H9 (cell line): Measurements from ENCODE around the gene SLC6A3. TPM values are rescaled to one million over a fixed set of nuclear protein-coding genes. Genes with fewer than 3 reads are reported as not detected.

Source experiments
- DNase-seq: peaks from one replicate; pipeline ENCODE4 v3.0.0-alpha.2; 2017
- H2AFZ ChIP-seq: one replicate; pipeline ENCODE4 v1.6.1; 2013; ENCODE audit warnings: mild to moderate bottlenecking, low read length, control low read depth, moderate library complexity
- H2AK5ac ChIP-seq: 2 replicates; pipeline ENCODE4 v1.6.1; 2013; ENCODE audit warnings: low read length, control low read depth, mixed read lengths; ENCODE audit not compliant: insufficient read length
- H2BK120ac ChIP-seq: one replicate; pipeline ENCODE4 v1.6.1; 2013; ENCODE audit warnings: low read depth, mild to moderate bottlenecking, low read length, control low read depth, inconsistent platforms; ENCODE audit not compliant: poor library complexity, severe bottlenecking
- H2BK12ac ChIP-seq: 2 replicates; pipeline ENCODE4 v1.6.1; 2013; ENCODE audit warnings: low read length, control low read depth, mixed read lengths, low read depth; ENCODE audit not compliant: insufficient read length
- H2BK15ac ChIP-seq: 2 replicates; pipeline ENCODE4 v1.6.1; 2013; ENCODE audit warnings: low read depth, low read length, control low read depth
- H2BK20ac ChIP-seq: one replicate; pipeline ENCODE4 v1.6.1; 2013; ENCODE audit warnings: low read depth, mild to moderate bottlenecking, low read length, control low read depth, inconsistent platforms; ENCODE audit not compliant: poor library complexity, severe bottlenecking
- H2BK5ac ChIP-seq: 2 replicates; pipeline ENCODE4 v1.6.1; 2013; ENCODE audit warnings: low read length, control low read depth, mixed read lengths; ENCODE audit not compliant: insufficient read length
- H3K14ac ChIP-seq: 2 replicates; pipeline ENCODE4 v1.6.1; 2013; ENCODE audit warnings: low read length, control low read depth; ENCODE audit not compliant: insufficient read depth
- H3K18ac ChIP-seq: 2 replicates; pipeline ENCODE4 v1.6.1; 2013; ENCODE audit warnings: low read depth, mild to moderate bottlenecking, mixed read lengths, low read length, control low read depth; ENCODE audit not compliant: insufficient read length
- H3K23ac ChIP-seq: 2 replicates; pipeline ENCODE4 v1.6.1; 2013; ENCODE audit warnings: low read length, control low read depth, mixed read lengths, low read depth; ENCODE audit not compliant: insufficient read length
- H3K23me2 ChIP-seq: 2 replicates; pipeline ENCODE4 v1.6.1; 2013; ENCODE audit warnings: low read depth, mild to moderate bottlenecking, mixed read lengths, low read length, control low read depth; ENCODE audit not compliant: insufficient read length, poor library complexity, severe bottlenecking
- H3K27ac ChIP-seq: 2 replicates; pipeline ENCODE4 v1.5.1; 2013; ENCODE audit warnings: low read length, control low read depth, mixed read lengths, low read depth; ENCODE audit not compliant: insufficient read length
- H3K27me3 ChIP-seq: 2 replicates; pipeline ENCODE4 v1.6.1; 2013; ENCODE audit warnings: low read length, control low read depth, inconsistent platforms; ENCODE audit not compliant: insufficient read depth
- H3K4ac ChIP-seq: 2 replicates; pipeline ENCODE4 v1.6.1; 2013; ENCODE audit warnings: low read depth, mild to moderate bottlenecking, control low read depth, inconsistent platforms, low read length, moderate library complexity
- H3K4me1 ChIP-seq: 2 replicates; pipeline ENCODE4 v1.6.1; 2013; ENCODE audit warnings: low read length, control low read depth, inconsistent platforms; ENCODE audit not compliant: insufficient read depth
- H3K4me2 ChIP-seq: 2 replicates; pipeline ENCODE4 v1.6.1; 2013; ENCODE audit warnings: low read length, control low read depth, mixed read lengths; ENCODE audit not compliant: insufficient read length, insufficient read depth
- H3K56ac ChIP-seq: 2 replicates; pipeline ENCODE4 v1.6.1; 2013; ENCODE audit warnings: low read depth, mild to moderate bottlenecking, mixed read lengths, low read length, control low read depth; ENCODE audit not compliant: insufficient read length
- H3K79me1 ChIP-seq: 2 replicates; pipeline ENCODE4 v1.6.1; 2013; ENCODE audit warnings: low read depth, mild to moderate bottlenecking, moderate library complexity, low read length, control low read depth, inconsistent platforms; ENCODE audit not compliant: insufficient read depth, poor library complexity, severe bottlenecking
- H3K79me2 ChIP-seq: 2 replicates; pipeline ENCODE4 v1.6.1; 2013; ENCODE audit warnings: low read length, control low read depth, inconsistent platforms; ENCODE audit not compliant: insufficient read depth
- H3K9ac ChIP-seq: 2 replicates; pipeline ENCODE4 v1.6.1; 2013; ENCODE audit warnings: low read length, control low read depth, mixed read lengths; ENCODE audit not compliant: insufficient read length; ENCODE audit errors: extremely low read depth
- H3K9me3 ChIP-seq: one replicate; pipeline ENCODE4 v1.6.1; 2013; ENCODE audit warnings: low read depth, low read length, inconsistent platforms; ENCODE audit not compliant: control insufficient read depth
- H3T11ph ChIP-seq: one replicate; pipeline ENCODE4 v1.6.1; 2013; ENCODE audit warnings: mild to moderate bottlenecking, low read length, control low read depth, inconsistent platforms
- H4K20me1 ChIP-seq: one replicate; pipeline ENCODE4 v1.6.1; 2013; ENCODE audit not compliant: control insufficient read depth, insufficient read length, insufficient read depth
- H4K5ac ChIP-seq: 2 replicates; pipeline ENCODE4 v1.6.1; 2013; ENCODE audit warnings: low read depth, mild to moderate bottlenecking, mixed read lengths, low read length, control low read depth; ENCODE audit not compliant: insufficient read length
- H4K8ac ChIP-seq: replicated peaks from 2 replicates; pipeline ENCODE4 v1.6.1; 2013; ENCODE audit warnings: low read length, control low read depth, mixed read lengths, low read depth; ENCODE audit not compliant: insufficient read length
- H4K91ac ChIP-seq: 2 replicates; pipeline ENCODE4 v1.6.1; 2013; ENCODE audit warnings: low read depth, mild to moderate bottlenecking, moderate library complexity, mixed read lengths, low read length, control low read depth; ENCODE audit not compliant: insufficient read length
- H3K27ac Mint-ChIP-seq, 3 experiments: 2 replicates in 2 of 3; 3 replicates in 1 of 3; pipeline ENCODE4 v1.8.0; 2020 to 2021; ENCODE audit warnings: mixed read lengths in 3 of 3, mild to moderate bottlenecking in 1 of 3, moderate library complexity in 1 of 3
- H3K27me3 Mint-ChIP-seq: 2 replicates; pipeline ENCODE4 v1.8.0; 2021; ENCODE audit warnings: low read depth, mild to moderate bottlenecking, moderate library complexity, mixed read lengths
- H3K36me3 Mint-ChIP-seq, 3 experiments: 2 replicates in 2 of 3; 3 replicates in 1 of 3; pipeline ENCODE4 v1.8.0; 2020 to 2021; ENCODE audit warnings: low read depth in 3 of 3, mixed read lengths in 3 of 3; ENCODE audit not compliant: insufficient read depth in 1 of 3
- H3K4me1 Mint-ChIP-seq, 2 experiments: 2 replicates each; pipeline ENCODE4 v1.8.0; 2020; ENCODE audit warnings: mixed read lengths in 2 of 2
- H3K4me3 Mint-ChIP-seq, 2 experiments: 2 replicates in 1 of 2; 3 replicates in 1 of 2; pipeline ENCODE4 v1.8.0; 2020 to 2021; ENCODE audit warnings: mild to moderate bottlenecking in 2 of 2, mixed read lengths in 2 of 2, moderate library complexity in 1 of 2
- H3K9me3 Mint-ChIP-seq, 2 experiments: 2 replicates in 1 of 2; 3 replicates in 1 of 2; pipeline ENCODE4 v1.8.0; 2020; ENCODE audit warnings: mild to moderate bottlenecking in 2 of 2, mixed read lengths in 2 of 2, moderate library complexity in 1 of 2
- CTCF ChIP-seq: fragments of 200-600 bp; sonication (generic); conservative IDR thresholded peaks from 3 replicates; pipeline ENCODE4 v1.8.0; 2021; ENCODE audit warnings: antibody characterized with exemption, mild to moderate bottlenecking
- WGBS: extraction: QIAGEN DNeasy Blood & Tissue Kit; methylation state at CpG from one replicate; pipeline ENCODE4 v1.1.7; 2013; ENCODE audit warnings: missing lambda C conversion rate, low lambda C conversion rate, mixed read lengths; ENCODE audit not compliant: insufficient read length; ENCODE audit errors: extremely low coverage; 5-methylcytosine and 5-hydroxymethylcytosine counted together
- total RNA-seq: library from RNA; stranded (reverse); gene quantifications from 2 replicates; pipeline ENCODE4 v1.2.1, GENCODE V29; 2021

Gene SLC6A3
- total RNA-seq, 1 experiment from 2014 or later = 0.61 TPM

DNA sequence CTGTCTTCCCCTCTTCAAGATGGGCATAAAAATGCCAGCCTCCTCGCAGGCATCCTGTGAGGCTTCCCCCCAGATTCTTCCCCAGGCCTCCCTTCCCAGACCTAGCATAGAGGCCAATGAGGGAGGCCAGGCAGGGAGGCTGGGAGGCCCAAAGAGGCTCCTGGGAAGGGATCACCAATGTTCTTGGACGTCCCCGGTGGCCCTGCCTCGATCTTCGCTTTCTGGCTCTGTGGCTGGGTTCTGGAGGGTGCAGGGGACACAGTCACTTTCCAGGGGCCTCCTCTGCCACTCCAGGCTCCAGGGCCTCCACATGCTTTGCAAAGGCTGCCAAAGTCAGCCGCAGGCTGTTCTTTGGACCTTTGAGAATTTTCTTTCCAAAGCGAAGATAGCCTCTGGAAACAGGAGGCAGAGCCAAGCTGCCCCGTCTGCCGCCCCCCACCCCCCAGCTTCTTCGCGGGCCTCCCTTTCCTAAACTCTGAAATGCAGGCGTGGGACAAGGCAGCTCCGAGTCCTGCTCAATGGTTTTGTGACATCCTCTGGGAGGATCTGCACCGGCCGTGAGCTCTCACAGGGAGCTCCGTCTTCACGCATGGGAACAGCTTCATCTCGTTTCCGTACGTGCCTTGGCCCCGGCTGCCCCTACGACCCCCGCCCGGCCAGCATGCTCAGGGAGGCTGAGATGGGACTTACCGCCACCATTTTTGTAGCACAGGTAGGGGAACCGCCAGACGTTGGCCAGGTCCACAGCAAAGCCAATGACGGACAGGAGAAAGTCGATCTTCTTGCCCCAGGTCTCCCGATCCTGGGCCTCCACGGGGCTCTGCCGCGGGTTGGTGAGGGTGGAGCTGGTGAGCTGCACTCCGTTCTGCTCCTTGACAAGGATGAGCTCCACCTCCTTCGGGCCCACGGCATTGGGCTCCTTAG lies 2.8 kb downstream of the SLC6A3 start:
- Mint-ChIP-seq H3K27ac (no peak overlapping the region), H3K4me3 (no peak overlapping the region), H3K27me3 (peaks cover 92% of the 10 kb centered on the region), H3K36me3 (no peaks in the 10 kb centered on the region; a peak in 2 of 7 replicates), H3K4me1 (peaks cover 6% of the 10 kb centered on the region in 2 experiments), H3K9me3 (peaks cover 3 to 4% of the 10 kb centered on the region in 2 experiments; a peak in 4 of 5 replicates)
- no peak overlapping the region for H3K4ac ChIP-seq
- no peaks in the 10 kb centered on the region for H3K79me1 ChIP-seq
- H3K27ac ChIP-seq = no peak overlapping the region
- no peak overlapping the region for H2BK15ac ChIP-seq
- no peak overlapping the region for H4K8ac ChIP-seq
- H3K23me2 ChIP-seq = peaks cover 12% of the 10 kb centered on the region
- H3K18ac ChIP-seq = no peak overlapping the region
- H3K4me1 ChIP-seq = no peaks in the 10 kb centered on the region
- no peak for TF ChIP-seq CTCF
- no peak overlapping the region; the same call in 1 of the 2 replicates for H3K14ac ChIP-seq
- H4K5ac ChIP-seq = no peak overlapping the region
- peaks cover 36% of the 10 kb centered on the region for H3K27me3 ChIP-seq
- no peak overlapping the region for H3K56ac ChIP-seq
- no peak overlapping the region for H2BK12ac ChIP-seq
- no peak overlapping the region for H2AK5ac ChIP-seq
- no peak overlapping the region for H2BK5ac ChIP-seq
- H3K23ac ChIP-seq = no peak overlapping the region
- no peak overlapping the region for H3K9ac ChIP-seq
- no peak overlapping the region for H2BK20ac ChIP-seq
- no peak overlapping the region for H2BK120ac ChIP-seq
- no CpG with 5 or more reads among the region's 36 CpGs for WGBS
- no peak overlapping the region for H3K4me2 ChIP-seq
- H3T11ph ChIP-seq = no peak overlapping the region
- H4K20me1 ChIP-seq = no peaks in the 10 kb centered on the region
- no peaks in the 10 kb centered on the region for H3K79me2 ChIP-seq
- no peak overlapping the region for H2AFZ ChIP-seq
- H4K91ac ChIP-seq = no peak overlapping the region
- no peak for DNase-seq
- H3K9me3 ChIP-seq = no peaks in the 10 kb centered on the region
